Karpas-422 (cell line): Measurements from ENCODE around the gene SIX5. TPM values are rescaled to one million over a fixed set of nuclear protein-coding genes. Genes with fewer than 3 reads are reported as not detected.

Experiments used
- DNase-seq: peaks from one replicate; pipeline ENCODE4 v3.0.0-alpha.2; 2015
- H2AFZ ChIP-seq: fragments of 200-600 bp; sonication (generic); 2 replicates; pipeline ENCODE4 v1.6.1; 2014; ENCODE audit warnings: antibody characterized with exemption, low read length, mixed read lengths
- H3K27ac ChIP-seq: fragments of 200-600 bp; sonication (generic); 2 replicates; pipeline ENCODE4 v1.5.1; 2014; ENCODE audit warnings: mild to moderate bottlenecking, low read length, moderate library complexity
- H3K27me3 ChIP-seq: fragments of 200-600 bp; sonication (generic); 2 replicates; pipeline ENCODE4 v1.6.1; 2014; ENCODE audit warnings: low read length, mixed read lengths
- H3K36me3 ChIP-seq: fragments of 200-600 bp; sonication (generic); 2 replicates; pipeline ENCODE4 v1.6.1; 2014; ENCODE audit warnings: low read length, mixed read lengths; ENCODE audit not compliant: insufficient read depth
- H3K4me1 ChIP-seq: fragments of 200-600 bp; sonication (generic); 2 replicates; pipeline ENCODE4 v1.6.1; 2014; ENCODE audit warnings: mild to moderate bottlenecking, low read length, mixed read lengths
- H3K4me2 ChIP-seq: fragments of 200-600 bp; sonication (generic); 2 replicates; pipeline ENCODE4 v1.6.1; 2014; ENCODE audit warnings: low read length, low read depth, mild to moderate bottlenecking; ENCODE audit not compliant: poor library complexity, severe bottlenecking
- H3K4me3 ChIP-seq: fragments of 200-600 bp; sonication (generic); 2 replicates; pipeline ENCODE4 v1.5.1; 2014; ENCODE audit warnings: mild to moderate bottlenecking, antibody characterized with exemption, low read length, mixed read lengths
- H3K79me2 ChIP-seq: fragments of 200-600 bp; sonication (generic); 2 replicates; pipeline ENCODE4 v1.6.1; 2014; ENCODE audit warnings: mild to moderate bottlenecking, low read length, mixed read lengths
- H3K9ac ChIP-seq: fragments of 200-600 bp; sonication (generic); 2 replicates; pipeline ENCODE4 v1.6.0; 2014; ENCODE audit warnings: low read length
- H3K9me2 ChIP-seq: fragments of 200-600 bp; sonication (generic), shearing (Covaris generic); replicated peaks from 2 replicates; pipeline ENCODE4 v1.6.0; 2014; ENCODE audit warnings: mild to moderate bottlenecking, low read length, moderate library complexity; ENCODE audit not compliant: insufficient read depth
- H3K9me3 ChIP-seq: fragments of 300-700, 200-600 bp; sonication (generic); 2 replicates; pipeline ENCODE4 v1.6.1; 2014; ENCODE audit warnings: low read length, mixed read lengths
- H4K20me1 ChIP-seq: fragments of 200-600 bp; sonication (generic); 2 replicates; pipeline ENCODE4 v1.6.1; 2014; ENCODE audit warnings: mild to moderate bottlenecking, antibody characterized with exemption, low read length, low read depth; ENCODE audit not compliant: insufficient read depth
- total RNA-seq: library from RNA; depleted of rRNA; stranded (reverse); fragments of >200 nt; shearing (Covaris generic); gene quantifications from 2 replicates; pipeline ENCODE4 v1.2.3, GENCODE V29; 2014; ENCODE audit warnings: low replicate concordance; rRNA removed

SIX5 gene
- 2.6 and 4.0 TPM in 2 replicates for total RNA-seq

GRCh38 chr19:45768984-45769782 lies at the start of gene SIX5:
Gene SIX5, minus strand, starts transcription at chr19:45769252. Its CDS starts 408 bp downstream, at chr19:45768844.
- no peaks in the 10 kb centered on the region for H3K27me3 ChIP-seq

DNA sequence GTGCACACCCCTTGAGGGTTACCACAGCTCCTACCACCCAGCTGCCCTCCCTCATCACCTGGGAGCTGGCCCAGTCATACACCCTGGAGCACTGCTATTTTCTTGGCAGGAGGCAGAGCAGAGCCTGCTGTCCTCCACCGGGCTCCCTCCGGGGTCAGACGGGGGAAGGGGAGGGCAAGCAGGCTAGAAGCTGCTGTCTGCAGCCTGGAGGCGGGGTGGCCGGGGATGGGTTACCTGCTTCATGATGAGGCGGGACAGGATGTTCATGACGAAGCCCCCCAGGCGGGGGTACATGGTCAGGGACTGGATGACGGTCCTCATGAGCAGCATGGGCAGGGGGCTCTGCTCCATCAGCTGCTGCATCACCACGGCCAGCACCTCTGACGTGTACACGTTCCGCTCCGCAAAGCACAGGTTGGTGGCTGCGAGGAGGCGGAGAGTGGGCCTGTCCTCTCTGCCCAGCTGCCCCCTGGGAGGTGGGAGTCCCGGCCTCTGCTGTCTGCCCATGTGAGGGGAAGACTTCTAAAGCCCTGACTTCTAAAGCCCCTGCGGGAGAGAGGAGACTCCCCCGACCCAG lies 48.8 kb upstream of the SIX5 start:
- Histone ChIP-seq H3K9me3 (no peaks in the 10 kb centered on the region), H3K27ac (no peak overlapping the region), H3K4me2 (no peak overlapping the region), H4K20me1 (no peaks in the 10 kb centered on the region), H3K36me3 (no peaks in the 10 kb centered on the region; the same call in 1 of the 2 replicates), H3K9me2 (no peaks in the 10 kb centered on the region), H3K79me2 (no peaks in the 10 kb centered on the region), H2AFZ (no peak overlapping the region), H3K9ac (no peak overlapping the region), H3K4me1 (no peaks in the 10 kb centered on the region; the same call in 1 of the 2 replicates), H3K27me3 (no peaks in the 10 kb centered on the region), H3K4me3 (no peak overlapping the region)
- no peak for DNase-seq

More at GRCh38 chr19:45768984-45769782, at the start of gene SIX5:
- Histone ChIP-seq H4K20me1 (0 out of 2 replicates have a peak, but pooled peaks cover 4% of the 10 kb centered on the region), H3K27ac (peak within 1 kb of the TSS; percentile 72), H3K9ac (peak within 1 kb of the TSS; percentile 95), H3K4me2 (peak within 1 kb of the TSS; percentile 100), H3K4me1 (peaks cover 24% of the 10 kb centered on the region), H3K36me3 (no peaks in the 10 kb centered on the region), H3K4me3 (peak within 1 kb of the TSS; percentile 95), H3K9me3 (no peaks in the 10 kb centered on the region), H3K79me2 (no peaks in the 10 kb centered on the region), H3K9me2 (no peaks in the 10 kb centered on the region), H2AFZ (peak within 1 kb of the TSS; percentile 32; the same call in 1 of the 2 replicates)
- peak; percentile 99 for DNase-seq

DNA sequence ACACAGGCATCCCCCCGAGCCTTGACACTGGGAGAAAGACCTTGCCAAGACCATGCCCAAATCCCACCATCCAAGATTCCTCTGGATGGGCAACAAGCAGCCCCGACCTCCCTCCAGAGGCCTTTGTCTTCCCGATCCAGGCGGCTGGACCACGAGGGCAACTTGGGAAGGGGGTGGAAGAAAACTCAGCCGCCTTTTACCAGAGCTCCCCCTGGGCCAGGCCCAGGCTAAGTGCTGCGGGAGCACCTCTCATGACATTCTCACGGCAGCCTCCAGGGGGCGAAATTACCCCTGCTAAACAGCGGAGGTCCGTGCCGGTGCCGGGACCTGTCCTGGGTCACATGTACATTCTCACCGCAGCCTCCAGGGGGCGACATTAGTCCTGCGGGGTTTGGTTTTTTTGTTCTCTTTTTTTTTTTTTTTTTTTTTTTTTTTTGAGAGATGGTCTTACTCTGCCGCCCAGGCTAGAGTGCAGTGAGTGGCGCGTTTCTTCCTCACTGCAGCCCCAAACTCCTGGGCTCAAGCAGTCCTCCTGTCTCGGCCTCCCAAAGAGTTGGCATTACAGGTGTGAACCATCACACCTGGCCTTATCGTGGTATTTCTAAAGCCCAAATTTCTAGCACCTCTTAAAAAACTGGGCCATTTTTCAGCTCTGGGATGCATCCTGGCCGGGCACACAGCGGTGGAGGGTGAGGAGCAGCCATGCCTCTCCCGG lies 48.1 kb upstream of the SIX5 start:
- no peaks in the 10 kb centered on the region for H3K9me3 ChIP-seq
- H3K79me2 ChIP-seq: no peaks in the 10 kb centered on the region
- H3K9ac ChIP-seq: peak overlapping the region; percentile 48; the same call in 1 of the 2 replicates
- no peaks in the 10 kb centered on the region; the same call in 1 of the 2 replicates for H3K4me1 ChIP-seq
- no peak overlapping the region for H3K4me3 ChIP-seq
- H3K4me2 ChIP-seq: no peak overlapping the region
- H2AFZ ChIP-seq: no peak overlapping the region
- H3K36me3 ChIP-seq: no peaks in the 10 kb centered on the region; the same call in 1 of the 2 replicates
- H4K20me1 ChIP-seq: no peaks in the 10 kb centered on the region
- no peaks in the 10 kb centered on the region for H3K27me3 ChIP-seq
- peak; percentile 99 for DNase-seq
- H3K27ac ChIP-seq: no peak overlapping the region
- no peaks in the 10 kb centered on the region for H3K9me2 ChIP-seq

DNA sequence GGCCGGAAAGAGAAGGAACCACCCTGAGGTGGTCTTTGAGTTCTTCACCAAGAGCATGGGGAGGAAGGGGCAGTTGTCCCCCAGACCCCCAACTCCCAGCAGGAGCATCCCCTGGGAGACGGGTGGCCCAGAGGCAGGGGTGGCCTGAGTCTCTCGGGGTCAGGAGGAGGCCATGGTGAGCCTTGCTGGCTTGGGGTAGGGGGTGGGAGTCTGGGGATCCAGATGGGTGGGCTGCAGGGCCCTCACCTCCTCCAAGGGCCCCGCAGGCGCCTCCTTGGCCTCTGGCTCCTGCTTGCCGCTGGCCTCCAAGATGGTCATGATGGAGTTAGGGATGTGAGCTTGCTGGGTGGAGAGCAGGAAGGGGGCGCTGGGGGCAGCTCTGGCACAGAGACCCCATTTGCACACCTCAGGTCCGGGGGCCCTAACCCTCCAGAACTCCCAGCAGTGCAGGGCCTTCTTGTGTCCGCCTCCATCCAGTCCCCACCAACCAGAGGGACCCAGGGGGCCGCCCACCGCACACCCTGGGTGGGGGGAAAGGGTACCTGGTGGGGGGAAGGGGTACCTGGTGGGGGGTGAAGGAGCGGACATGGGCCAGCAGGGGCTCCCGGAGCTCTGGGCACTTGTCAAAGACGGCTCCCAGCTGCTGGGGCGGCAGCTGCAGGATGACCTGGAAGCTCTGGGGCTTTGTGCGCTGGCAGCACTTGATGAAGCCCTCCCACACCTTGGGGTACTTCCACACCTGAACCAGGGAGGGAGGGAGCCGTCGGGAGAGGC lies 47.4 kb upstream of the SIX5 start:
- no peak for DNase-seq
- no peak overlapping the region for H3K4me3 ChIP-seq
- no peaks in the 10 kb centered on the region; the same call in 1 of the 2 replicates for H3K36me3 ChIP-seq
- no peak overlapping the region for H2AFZ ChIP-seq
- H3K27me3 ChIP-seq: no peaks in the 10 kb centered on the region
- no peaks in the 10 kb centered on the region for H3K79me2 ChIP-seq
- H4K20me1 ChIP-seq: no peaks in the 10 kb centered on the region
- H3K4me2 ChIP-seq: no peak overlapping the region
- no peaks in the 10 kb centered on the region for H3K9me3 ChIP-seq
- H3K4me1 ChIP-seq: no peaks in the 10 kb centered on the region; the same call in 1 of the 2 replicates
- H3K27ac ChIP-seq: no peak overlapping the region
- peak overlapping the region; percentile 48; the same call in 1 of the 2 replicates for H3K9ac ChIP-seq
- no peaks in the 10 kb centered on the region for H3K9me2 ChIP-seq

GRCh38 chr19:45815481-45816216 lies 46.6 kb upstream of the SIX5 start:
- Histone ChIP-seq H3K4me2 (no peak overlapping the region), H3K9me2 (no peaks in the 10 kb centered on the region), H3K9me3 (no peaks in the 10 kb centered on the region), H3K4me3 (no peak overlapping the region), H3K79me2 (no peaks in the 10 kb centered on the region), H3K27ac (no peak overlapping the region), H3K36me3 (no peaks in the 10 kb centered on the region; the same call in 1 of the 2 replicates), H3K4me1 (no peaks in the 10 kb centered on the region; the same call in 1 of the 2 replicates), H2AFZ (no peak overlapping the region), H3K27me3 (no peaks in the 10 kb centered on the region), H4K20me1 (no peaks in the 10 kb centered on the region), H3K9ac (no peak overlapping the region)
- DNase-seq: no peak

DNA sequence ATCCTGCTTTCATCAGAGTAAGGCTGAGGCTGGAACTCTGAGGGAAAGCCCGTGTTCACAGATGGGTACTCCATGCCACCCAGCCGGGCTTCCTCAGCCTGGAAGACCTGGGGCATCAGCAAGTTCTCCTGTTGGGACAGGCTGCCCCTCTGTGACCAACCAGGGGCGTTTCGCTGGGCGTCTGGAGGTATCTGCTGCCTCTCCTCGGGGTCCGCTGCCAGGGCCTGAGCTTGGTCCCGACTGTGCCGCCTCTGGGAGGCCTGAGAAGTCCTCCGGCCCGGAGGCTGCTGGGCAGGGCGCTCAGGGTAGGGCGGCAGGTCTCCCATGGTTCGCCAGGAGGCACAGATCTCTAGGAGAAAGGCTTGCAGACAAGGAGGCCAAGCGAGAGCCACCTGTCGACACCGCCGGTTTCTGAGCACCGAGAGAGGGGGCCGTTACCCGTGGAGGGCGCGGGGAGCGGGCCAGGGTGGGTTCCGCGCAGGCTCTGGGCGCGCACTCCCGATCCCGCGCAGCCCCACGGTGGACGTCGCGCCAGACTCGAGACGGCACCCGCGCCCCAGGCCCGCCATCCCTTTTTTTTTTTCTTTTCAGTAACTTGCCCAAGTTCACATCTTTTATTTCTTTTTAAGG lies 45.9 kb upstream of the SIX5 start, which contains the start of gene RSPH6A:
Gene RSPH6A (minus strand): TSS at position 458 of the 630 bp plus-strand sequence. CDS start 132 bp downstream, at position 326.
- no peaks in the 10 kb centered on the region; the same call in 1 of the 2 replicates for H3K4me1 ChIP-seq
- H3K9me3 ChIP-seq: no peaks in the 10 kb centered on the region
- H4K20me1 ChIP-seq: no peaks in the 10 kb centered on the region
- H3K9me2 ChIP-seq: no peaks in the 10 kb centered on the region
- H3K27ac ChIP-seq: no peak within 1 kb of the TSS
- H3K4me2 ChIP-seq: no peak within 1 kb of the TSS
- no peaks in the 10 kb centered on the region; the same call in 1 of the 2 replicates for H3K36me3 ChIP-seq
- no peak within 1 kb of the TSS for H2AFZ ChIP-seq
- DNase-seq: no peak
- no peak within 1 kb of the TSS for H3K9ac ChIP-seq
- H3K4me3 ChIP-seq: no peak within 1 kb of the TSS
- no peaks in the 10 kb centered on the region for H3K27me3 ChIP-seq
- H3K79me2 ChIP-seq: no peaks in the 10 kb centered on the region
